ENCODE results near the gene POLR3C.
A peak's percentile ranks its signal among the peaks of the same experiment; 100 is the strongest.

POLR3C gene

DNA sequence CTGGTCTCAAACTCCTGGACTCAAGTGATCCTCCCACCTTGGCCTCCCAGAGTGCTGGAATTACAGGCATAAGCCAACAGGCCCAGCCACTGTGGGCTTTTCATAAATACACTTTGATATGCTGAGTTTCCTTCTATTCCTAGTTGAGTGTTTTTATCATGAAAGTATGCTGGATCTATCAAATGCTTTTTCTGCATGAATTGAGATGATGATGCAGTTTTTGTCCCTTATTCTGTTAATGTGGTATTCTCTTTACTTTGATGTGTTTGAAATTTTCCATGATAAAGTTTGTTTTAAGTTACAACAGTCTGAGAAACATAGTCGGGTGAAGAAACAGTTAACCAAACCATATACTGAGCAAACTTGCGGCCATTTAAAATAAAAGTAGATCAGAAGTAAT lies 24.2 kb upstream of the POLR3C start:
- Histone ChIP-seq H3K79me2 (ENCODE audit: insufficient read depth, low read depth) (peaks cover 69% of the 10 kb centered on the region), H3K27me3 (ENCODE audit: insufficient read depth, low read depth) (no peaks in the 10 kb centered on the region), H3K9ac (no peak overlapping the region), H4K20me1 (ENCODE audit: insufficient read depth) (0 out of 2 replicates have a peak, but pooled peaks cover 13% of the 10 kb centered on the region), H3K4me3 (IDR thresholded peaks at IDR 0.05; ENCODE audit: insufficient read depth, low read depth, low read length) (peak overlapping the region; percentile 23), H3K27ac (no peak overlapping the region), H3K36me3 (ENCODE audit: insufficient read depth) (peaks cover 12% of the 10 kb centered on the region; the same call in 1 of the 2 replicates), H3K4me2 (no peak overlapping the region), H3K4me1 (ENCODE audit: low read depth, poor library complexity, severe bottlenecking) (peaks cover 21% of the 10 kb centered on the region), H2AFZ (ENCODE audit: low read depth) (no peak overlapping the region)
- TF ChIP-seq, protein P1, sequence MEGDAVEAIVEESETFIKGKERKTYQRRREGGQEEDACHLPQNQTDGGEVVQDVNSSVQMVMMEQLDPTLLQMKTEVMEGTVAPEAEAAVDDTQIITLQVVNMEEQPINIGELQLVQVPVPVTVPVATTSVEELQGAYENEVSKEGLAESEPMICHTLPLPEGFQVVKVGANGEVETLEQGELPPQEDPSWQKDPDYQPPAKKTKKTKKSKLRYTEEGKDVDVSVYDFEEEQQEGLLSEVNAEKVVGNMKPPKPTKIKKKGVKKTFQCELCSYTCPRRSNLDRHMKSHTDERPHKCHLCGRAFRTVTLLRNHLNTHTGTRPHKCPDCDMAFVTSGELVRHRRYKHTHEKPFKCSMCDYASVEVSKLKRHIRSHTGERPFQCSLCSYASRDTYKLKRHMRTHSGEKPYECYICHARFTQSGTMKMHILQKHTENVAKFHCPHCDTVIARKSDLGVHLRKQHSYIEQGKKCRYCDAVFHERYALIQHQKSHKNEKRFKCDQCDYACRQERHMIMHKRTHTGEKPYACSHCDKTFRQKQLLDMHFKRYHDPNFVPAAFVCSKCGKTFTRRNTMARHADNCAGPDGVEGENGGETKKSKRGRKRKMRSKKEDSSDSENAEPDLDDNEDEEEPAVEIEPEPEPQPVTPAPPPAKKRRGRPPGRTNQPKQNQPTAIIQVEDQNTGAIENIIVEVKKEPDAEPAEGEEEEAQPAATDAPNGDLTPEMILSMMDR (conservative IDR thresholded peaks at IDR 0.05; ENCODE audit: low read depth, low read length), result no peak

GRCh38 chr1:145804235-145805045 lies 19.6 kb upstream of the POLR3C start:
- H4K20me1 ChIP-seq (ENCODE audit: insufficient read depth), result peaks cover 16% of the 10 kb centered on the region; the same call in 1 of the 2 replicates
- no peak overlapping the region for H2AFZ ChIP-seq (ENCODE audit: low read depth)
- peaks cover 35% of the 10 kb centered on the region for H3K4me1 ChIP-seq (ENCODE audit: low read depth, poor library complexity, severe bottlenecking)
- H3K36me3 ChIP-seq (ENCODE audit: insufficient read depth), result 0 out of 2 replicates have a peak, but pooled peaks cover 3% of the 10 kb centered on the region
- no peak overlapping the region for H3K9ac ChIP-seq
- H3K79me2 ChIP-seq (ENCODE audit: insufficient read depth, low read depth), result peaks cover 90% of the 10 kb centered on the region
- no peak overlapping the region for H3K4me3 ChIP-seq (IDR thresholded peaks at IDR 0.05; ENCODE audit: insufficient read depth, low read depth, low read length)
- no peaks in the 10 kb centered on the region for H3K27me3 ChIP-seq (ENCODE audit: insufficient read depth, low read depth)
- H3K27ac ChIP-seq, result no peak overlapping the region
- no peak overlapping the region for H3K4me2 ChIP-seq
- TF ChIP-seq, protein P1 (conservative IDR thresholded peaks at IDR 0.05; ENCODE audit: low read depth, low read length), result no peak

GRCh38 chr1:145805057-145805456 lies 18.9 kb upstream of the POLR3C start:
- peaks cover 86% of the 10 kb centered on the region for H3K79me2 ChIP-seq (ENCODE audit: insufficient read depth, low read depth)

GRCh38 chr1:145806408-145806807 lies 17.6 kb upstream of the POLR3C start:
- Histone ChIP-seq H3K27ac (no peak overlapping the region), H3K79me2 (ENCODE audit: insufficient read depth, low read depth) (peaks cover 73% of the 10 kb centered on the region)

More at GRCh38 chr1:145805057-145805456, 18.9 kb upstream of the POLR3C start:
- no peak overlapping the region for H3K9ac ChIP-seq
- H4K20me1 ChIP-seq (ENCODE audit: insufficient read depth), result peaks cover 16% of the 10 kb centered on the region; the same call in 1 of the 2 replicates
- H3K27me3 ChIP-seq (ENCODE audit: insufficient read depth, low read depth), result no peaks in the 10 kb centered on the region
- peaks cover 35% of the 10 kb centered on the region for H3K4me1 ChIP-seq (ENCODE audit: low read depth, poor library complexity, severe bottlenecking)
- H3K27ac ChIP-seq, result no peak overlapping the region
- H3K36me3 ChIP-seq (ENCODE audit: insufficient read depth), result 0 out of 2 replicates have a peak, but pooled peaks cover 3% of the 10 kb centered on the region
- H2AFZ ChIP-seq (ENCODE audit: low read depth), result no peak overlapping the region
- no peak overlapping the region for H3K4me2 ChIP-seq
- H3K4me3 ChIP-seq (IDR thresholded peaks at IDR 0.05; ENCODE audit: insufficient read depth, low read depth, low read length), result no peak overlapping the region
- TF ChIP-seq, protein P1 (conservative IDR thresholded peaks at IDR 0.05; ENCODE audit: low read depth, low read length), result no peak

More at GRCh38 chr1:145806408-145806807, 17.6 kb upstream of the POLR3C start:
- no peak overlapping the region for H2AFZ ChIP-seq (ENCODE audit: low read depth)
- H3K9ac ChIP-seq, result no peak overlapping the region
- no peak overlapping the region for H3K4me3 ChIP-seq (IDR thresholded peaks at IDR 0.05; ENCODE audit: insufficient read depth, low read depth, low read length)
- peaks cover 35% of the 10 kb centered on the region for H3K4me1 ChIP-seq (ENCODE audit: low read depth, poor library complexity, severe bottlenecking)
- no peak overlapping the region for H3K4me2 ChIP-seq
- TF ChIP-seq, protein P1 (conservative IDR thresholded peaks at IDR 0.05; ENCODE audit: low read depth, low read length), result no peak
- H4K20me1 ChIP-seq (ENCODE audit: insufficient read depth), result peaks cover 16% of the 10 kb centered on the region; the same call in 1 of the 2 replicates
- no peaks in the 10 kb centered on the region for H3K27me3 ChIP-seq (ENCODE audit: insufficient read depth, low read depth)
- H3K36me3 ChIP-seq (ENCODE audit: insufficient read depth), result 0 out of 2 replicates have a peak, but pooled peaks cover 3% of the 10 kb centered on the region

All from KMS-11 (cell line).